Ishikawa (cell line): ENCODE measurements around the gene DCHS2.

Source experiments
- NFIC ChIP-seq: IDR thresholded peaks from 2 replicates; pipeline ENCODE4 v1.6.1; 2012
- RAD21 ChIP-seq: IDR thresholded peaks from 2 replicates; pipeline ENCODE4 v1.6.1; 2012; ENCODE audit warnings: low read depth
- TF ChIP-seq, protein P1 (sequence below): IDR thresholded peaks from 2 replicates; pipeline ENCODE4 v1.6.1; 2012; ENCODE audit warnings: low read depth, mild to moderate bottlenecking
- TF ChIP-seq, protein P2 (sequence below): IDR thresholded peaks from 2 replicates; pipeline ENCODE4 v1.6.1; 2012

DNA sequence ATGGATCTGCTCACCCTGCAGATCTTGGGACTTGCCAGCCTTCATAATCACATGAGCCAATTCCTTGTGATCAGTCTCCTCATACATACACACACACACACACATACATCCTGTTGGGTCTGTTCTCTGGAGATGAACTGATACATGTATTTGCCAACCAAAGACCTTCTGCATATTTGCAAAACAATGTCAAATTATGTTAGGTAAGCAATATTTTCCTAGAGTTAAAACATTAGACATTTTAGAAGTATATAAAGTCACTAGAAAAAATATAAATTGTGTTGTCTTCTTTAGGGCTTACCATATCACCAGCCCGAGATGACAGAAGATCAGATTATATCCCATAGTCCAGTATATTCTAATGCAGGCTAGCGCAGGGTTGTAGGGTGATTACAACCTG, 156.0 kb downstream of the DCHS2 start:
- TF ChIP-seq NFIC (no peak), RAD21 (no peak)
- TF ChIP-seq, protein P1, sequence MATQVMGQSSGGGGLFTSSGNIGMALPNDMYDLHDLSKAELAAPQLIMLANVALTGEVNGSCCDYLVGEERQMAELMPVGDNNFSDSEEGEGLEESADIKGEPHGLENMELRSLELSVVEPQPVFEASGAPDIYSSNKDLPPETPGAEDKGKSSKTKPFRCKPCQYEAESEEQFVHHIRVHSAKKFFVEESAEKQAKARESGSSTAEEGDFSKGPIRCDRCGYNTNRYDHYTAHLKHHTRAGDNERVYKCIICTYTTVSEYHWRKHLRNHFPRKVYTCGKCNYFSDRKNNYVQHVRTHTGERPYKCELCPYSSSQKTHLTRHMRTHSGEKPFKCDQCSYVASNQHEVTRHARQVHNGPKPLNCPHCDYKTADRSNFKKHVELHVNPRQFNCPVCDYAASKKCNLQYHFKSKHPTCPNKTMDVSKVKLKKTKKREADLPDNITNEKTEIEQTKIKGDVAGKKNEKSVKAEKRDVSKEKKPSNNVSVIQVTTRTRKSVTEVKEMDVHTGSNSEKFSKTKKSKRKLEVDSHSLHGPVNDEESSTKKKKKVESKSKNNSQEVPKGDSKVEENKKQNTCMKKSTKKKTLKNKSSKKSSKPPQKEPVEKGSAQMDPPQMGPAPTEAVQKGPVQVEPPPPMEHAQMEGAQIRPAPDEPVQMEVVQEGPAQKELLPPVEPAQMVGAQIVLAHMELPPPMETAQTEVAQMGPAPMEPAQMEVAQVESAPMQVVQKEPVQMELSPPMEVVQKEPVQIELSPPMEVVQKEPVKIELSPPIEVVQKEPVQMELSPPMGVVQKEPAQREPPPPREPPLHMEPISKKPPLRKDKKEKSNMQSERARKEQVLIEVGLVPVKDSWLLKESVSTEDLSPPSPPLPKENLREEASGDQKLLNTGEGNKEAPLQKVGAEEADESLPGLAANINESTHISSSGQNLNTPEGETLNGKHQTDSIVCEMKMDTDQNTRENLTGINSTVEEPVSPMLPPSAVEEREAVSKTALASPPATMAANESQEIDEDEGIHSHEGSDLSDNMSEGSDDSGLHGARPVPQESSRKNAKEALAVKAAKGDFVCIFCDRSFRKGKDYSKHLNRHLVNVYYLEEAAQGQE, result no peak
- TF ChIP-seq, protein P2, sequence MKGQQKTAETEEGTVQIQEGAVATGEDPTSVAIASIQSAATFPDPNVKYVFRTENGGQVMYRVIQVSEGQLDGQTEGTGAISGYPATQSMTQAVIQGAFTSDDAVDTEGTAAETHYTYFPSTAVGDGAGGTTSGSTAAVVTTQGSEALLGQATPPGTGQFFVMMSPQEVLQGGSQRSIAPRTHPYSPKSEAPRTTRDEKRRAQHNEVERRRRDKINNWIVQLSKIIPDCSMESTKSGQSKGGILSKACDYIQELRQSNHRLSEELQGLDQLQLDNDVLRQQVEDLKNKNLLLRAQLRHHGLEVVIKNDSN, result no peak
